ENCODE data around the gene SMIM23.

The SMIM23 gene

GRCh38 chr5:171785517-171785916, at the start of gene SMIM23:
Gene SMIM23 (plus strand): TSS chr5:171785817. CDS start chr5:171785872, 55 bp downstream.
- DNase-seq (ENCODE audit: low read depth in 2 of 2) = no peak

- DNase-seq (ENCODE audit: low read depth in 2 of 2) = no peak
Observed at GRCh38 chr5:171736976-171737891, 48.4 kb upstream of the SMIM23 start.

- DNase-seq (ENCODE audit: low read depth in 2 of 2) = no peak
Observed at GRCh38 chr5:171738501-171738900, 47.1 kb upstream of the SMIM23 start.

DNA sequence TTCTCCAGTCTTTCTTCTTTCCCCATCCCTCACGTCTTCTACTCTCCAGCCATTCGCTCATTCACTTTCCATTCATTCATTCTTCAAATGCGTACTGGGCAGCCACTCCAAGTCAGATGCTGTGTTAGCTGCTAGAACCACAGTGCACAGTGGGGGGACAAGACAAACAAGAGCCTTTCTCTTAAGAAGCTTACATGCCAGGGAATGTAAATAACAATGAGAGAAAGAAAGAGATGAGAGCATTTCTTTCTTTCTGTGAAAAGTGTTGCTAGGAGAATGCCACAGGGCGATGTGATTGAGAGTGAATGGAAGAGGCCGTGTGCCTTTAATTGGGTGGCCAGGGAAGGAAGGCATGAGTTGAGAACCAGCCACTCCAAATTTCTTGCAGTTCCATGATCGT, 46.3 kb upstream of the SMIM23 start:
- no peak for DNase-seq (ENCODE audit: low read depth in 2 of 2)

DNA sequence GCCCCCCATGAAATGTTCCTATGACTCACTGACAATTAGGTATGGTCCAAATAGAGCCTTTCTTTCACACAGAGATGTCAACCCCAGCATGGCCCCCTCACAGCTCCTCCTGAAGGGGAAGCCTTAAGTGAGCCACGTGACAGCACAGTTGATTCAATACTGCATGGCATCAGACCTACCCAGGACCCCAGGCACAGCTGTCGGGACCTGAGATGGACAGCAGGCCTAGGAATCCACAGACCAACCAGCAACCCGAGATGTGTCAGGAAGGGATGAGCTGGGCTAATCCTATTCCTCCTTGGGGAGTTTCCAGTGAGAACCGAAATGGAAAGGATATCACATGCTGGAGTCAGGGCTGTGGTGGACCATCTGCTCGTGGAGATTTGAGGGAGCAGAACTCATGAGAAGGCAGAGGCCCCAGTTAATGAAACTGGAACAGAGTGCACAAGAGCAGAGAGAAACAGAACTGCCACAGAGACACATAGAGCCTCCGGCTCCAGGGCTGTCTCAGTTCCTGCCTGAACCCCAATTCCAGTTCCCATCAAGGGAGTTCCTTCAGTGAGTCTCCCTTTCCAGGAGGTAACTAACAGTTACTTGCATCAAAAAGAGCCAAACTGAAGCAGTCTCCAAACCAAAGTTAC, 42.1 kb upstream of the SMIM23 start:
- DNase-seq (ENCODE audit: low read depth in 2 of 2) = no peak

GRCh38 chr5:171744264-171744663, 41.4 kb upstream of the SMIM23 start:
- DNase-seq (ENCODE audit: low read depth in 2 of 2) = no peak

GRCh38 chr5:171744882-171745281, 40.7 kb upstream of the SMIM23 start:
- no peak for DNase-seq (ENCODE audit: low read depth in 2 of 2)

DNA sequence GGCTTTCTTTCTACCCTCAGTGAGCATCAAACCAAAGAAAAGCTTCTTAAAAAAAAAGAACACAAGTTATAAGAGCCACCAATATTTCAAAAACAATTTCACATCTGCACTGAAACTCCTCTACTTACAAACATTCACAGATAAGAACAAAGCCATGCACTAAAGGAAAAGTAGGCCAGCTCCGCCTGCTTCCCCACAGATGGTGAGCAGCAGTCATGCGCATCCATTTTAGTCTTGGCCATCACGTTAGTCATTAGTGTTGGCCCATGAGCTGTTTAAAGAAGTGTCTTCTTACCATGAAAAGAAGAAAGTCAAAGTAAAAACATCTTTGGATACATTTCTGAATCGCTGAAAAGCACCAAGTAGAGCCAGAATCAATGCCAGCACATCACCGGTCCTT, 40.0 kb upstream of the SMIM23 start:
- no peak for DNase-seq (ENCODE audit: low read depth in 2 of 2)

DNA sequence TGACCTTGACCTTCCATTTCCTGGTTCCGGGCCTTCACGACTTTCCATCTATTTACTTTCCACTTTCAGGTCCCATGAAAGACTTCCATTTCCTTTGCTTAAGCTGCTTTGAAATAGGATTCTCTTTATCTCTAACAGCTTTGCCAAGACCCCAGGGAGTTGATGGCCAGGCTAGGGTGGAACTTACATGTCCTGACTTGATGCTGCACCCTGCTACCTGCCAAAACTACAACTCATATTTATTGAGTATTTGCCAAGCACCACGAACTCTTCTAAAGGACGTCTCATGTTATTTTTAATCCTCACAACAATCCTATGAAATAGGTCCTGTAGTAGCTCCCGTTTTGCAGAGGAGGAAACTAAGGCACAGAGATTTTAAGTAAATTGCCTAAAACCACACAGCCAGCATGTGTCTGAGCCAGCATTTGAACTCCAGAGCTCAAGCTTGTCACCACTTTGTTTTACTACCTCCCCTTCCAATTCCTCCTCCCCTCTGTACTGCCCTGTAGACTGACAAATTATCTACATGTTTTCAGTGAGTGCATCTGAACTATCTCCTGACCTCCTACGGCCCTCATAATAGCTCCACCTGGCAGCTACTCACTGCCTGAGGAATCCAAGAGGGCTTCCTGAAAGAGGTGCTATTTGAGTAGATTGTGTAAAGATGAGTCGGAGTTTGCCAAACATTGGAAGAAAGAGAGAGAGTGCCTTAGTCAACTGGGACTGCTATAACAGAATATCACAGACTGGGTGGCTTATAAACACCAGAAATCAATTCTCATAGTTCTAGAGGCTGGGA, 38.4 kb upstream of the SMIM23 start:
- DNase-seq (ENCODE audit: low read depth in 2 of 2) = no peak

DNA sequence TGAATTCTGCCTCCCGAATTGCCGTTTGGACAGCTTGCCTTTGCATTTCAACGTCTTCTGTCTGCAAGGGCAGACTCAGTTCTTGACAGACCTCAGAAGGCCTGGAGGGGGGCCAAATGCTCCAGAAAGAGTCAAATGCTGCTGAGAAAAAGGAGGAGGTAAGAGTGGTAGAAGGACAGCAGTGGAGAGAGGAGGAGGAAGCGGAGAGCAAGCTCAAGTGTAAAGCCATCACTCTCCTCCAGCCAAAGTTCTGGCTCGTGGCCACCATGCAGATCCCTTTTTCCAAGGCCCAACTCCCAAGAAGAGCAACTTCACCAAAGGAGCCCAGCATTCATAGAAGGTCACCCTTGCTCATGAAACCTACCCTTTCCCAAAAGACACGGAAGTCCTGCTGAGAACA, 36.9 kb upstream of the SMIM23 start:
- no peak for DNase-seq (ENCODE audit: low read depth in 2 of 2)

- DNase-seq (ENCODE audit: low read depth in 2 of 2) = no peak
Observed at GRCh38 chr5:171749365-171749764, 36.3 kb upstream of the SMIM23 start.

DNA sequence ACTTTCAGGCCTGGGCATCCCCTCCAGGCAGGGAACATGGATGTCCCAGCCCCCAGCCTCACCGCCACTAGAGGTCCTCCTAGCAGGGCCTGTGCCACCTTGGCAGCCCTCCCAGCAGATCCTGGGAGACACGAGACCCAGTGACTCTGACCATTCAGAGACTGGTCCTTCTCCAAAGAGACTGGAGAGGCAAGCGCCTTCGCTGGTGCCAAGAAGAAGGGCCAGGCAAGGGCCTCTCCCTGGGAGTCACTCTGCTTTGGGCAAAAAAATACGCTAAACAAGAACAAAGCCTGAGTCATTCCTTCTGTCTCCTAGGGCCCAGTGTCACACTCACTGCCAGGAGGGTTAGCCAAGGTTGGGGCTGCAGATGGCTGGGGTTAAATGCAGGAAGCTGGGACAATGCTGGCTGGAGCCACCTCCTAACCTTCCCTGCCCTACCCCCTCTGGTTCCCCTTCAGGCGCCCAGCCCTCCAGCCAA, 35.3 kb upstream of the SMIM23 start:
- DNase-seq (ENCODE audit: low read depth in 2 of 2) = no peak

DNA sequence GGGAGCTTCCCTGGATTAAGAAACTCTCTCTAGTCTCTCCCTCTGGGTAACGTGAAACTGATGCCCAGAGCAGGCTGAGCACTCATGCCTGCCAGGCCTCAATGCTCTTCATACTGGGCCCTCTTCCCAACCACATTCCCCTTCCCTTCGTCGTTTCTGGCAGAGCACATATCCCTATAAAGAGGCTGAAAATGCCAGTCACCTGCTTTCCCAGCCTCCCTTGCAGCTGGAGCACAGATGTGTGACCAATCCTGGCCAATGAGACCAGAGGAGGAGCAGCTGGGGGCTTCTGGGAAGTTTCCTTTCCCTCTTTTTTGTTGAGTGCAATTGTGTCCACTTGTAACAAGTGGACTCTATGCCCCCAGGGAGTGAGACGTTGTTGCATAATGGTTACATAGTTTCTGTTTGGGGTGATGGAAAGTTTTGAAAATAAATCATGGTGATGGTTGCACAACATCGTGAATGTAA, 30.2 kb upstream of the SMIM23 start:
- DNase-seq (ENCODE audit: low read depth in 2 of 2) = no peak

DNA sequence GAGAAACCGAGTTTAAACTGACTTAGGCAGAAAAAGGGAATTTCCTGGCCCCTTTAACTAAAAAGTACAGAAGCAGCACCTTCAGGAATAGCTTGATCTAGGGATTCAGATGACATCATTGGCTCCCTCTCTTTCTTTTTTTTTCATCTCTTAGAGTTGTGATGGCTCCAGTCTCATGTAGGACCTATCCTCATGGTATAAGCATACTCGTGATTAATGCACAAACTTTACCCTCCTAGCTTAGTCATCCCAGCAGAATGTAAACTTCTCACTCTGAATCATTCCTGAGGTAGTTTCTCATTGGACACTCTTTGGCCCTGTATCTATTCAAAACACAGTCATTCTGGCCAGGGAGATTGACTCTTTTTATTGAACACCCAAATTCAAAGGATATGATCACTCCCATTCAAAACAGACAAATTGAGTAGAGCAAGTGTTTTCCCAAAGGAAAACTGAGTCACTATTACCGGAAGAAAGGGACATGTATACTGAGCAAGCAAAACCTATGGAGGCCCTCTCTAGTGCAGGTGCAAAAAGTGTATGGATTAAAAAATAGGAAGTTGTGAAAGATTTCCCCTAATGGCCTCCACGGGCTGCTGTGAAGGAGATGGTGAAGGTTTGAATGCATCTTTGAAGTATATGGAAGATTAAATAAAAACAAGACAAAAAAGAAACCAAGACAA, 27.6 kb upstream of the SMIM23 start:
- no peak for DNase-seq (ENCODE audit: low read depth in 2 of 2)

DNA sequence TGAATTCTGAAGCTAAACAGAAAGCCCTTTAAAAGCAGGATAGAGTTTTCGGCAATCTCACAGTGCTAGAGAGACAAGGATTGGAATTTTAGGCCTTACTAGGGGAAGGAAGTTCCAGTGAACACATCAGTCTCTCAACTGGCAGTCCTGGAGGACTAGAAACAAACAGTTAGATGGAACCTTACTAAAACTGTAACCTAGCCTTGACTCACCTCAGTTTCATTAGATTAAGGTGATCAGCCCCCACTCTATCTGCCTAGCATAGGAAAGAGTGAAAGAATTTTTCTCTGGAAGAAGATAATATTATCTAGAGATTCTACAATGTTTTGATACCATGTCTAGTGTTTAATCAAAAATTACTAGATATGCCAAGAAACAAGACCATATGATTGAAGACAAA, 25.8 kb upstream of the SMIM23 start:
- no peak for DNase-seq (ENCODE audit: low read depth in 2 of 2)

DNA sequence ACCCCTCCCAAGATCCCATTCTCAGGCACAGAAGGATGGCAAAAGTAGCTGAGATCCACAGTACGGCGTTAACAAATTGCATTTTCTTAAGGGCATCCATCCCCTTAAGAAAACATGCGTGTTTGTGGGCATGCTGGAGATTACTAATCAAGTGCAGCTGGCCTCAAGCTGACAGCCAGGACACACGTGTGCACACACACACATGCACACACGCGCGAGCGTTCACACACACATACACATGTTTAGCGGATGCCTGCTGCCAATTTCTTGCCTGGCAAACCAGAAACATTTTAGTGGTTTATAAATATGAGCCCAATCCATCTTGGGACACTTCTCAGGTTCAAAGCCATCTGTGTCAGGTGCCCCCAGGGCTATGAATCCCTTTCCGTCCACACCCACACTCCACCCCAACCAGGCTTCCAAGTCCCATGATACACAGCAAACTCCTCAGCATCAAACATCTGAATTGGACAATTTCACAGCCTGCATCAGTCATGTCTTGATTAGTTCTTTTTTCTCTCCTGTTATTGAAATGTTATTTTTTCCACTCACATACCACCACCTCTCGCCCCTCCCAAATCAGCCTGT, 23.5 kb upstream of the SMIM23 start:
- no peak for DNase-seq (ENCODE audit: low read depth in 2 of 2)

DNA sequence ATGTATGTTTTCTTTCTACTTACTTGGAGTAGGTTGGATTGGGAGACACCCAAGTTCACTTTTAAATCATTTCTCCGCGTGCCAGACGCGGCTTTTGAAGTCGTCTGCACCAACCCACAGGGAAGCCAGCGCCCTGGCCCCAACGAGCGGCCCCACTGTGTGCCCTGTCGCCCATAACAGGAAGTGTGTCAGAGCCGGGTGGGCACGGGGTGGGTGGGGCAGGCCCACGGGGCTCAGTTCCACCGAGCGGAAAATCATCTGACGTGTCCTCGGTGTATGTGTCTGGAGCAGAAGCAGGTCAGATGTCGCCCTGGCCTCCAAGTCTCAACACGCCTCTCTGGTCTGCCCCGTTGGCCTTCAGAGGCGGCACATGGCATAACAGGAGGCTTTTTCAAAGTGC, 22.7 kb upstream of the SMIM23 start:
- no peak for DNase-seq (ENCODE audit: low read depth in 2 of 2)

GRCh38 chr5:171764265-171764664, 21.4 kb upstream of the SMIM23 start:
- no peak for DNase-seq (ENCODE audit: low read depth in 2 of 2)

DNA sequence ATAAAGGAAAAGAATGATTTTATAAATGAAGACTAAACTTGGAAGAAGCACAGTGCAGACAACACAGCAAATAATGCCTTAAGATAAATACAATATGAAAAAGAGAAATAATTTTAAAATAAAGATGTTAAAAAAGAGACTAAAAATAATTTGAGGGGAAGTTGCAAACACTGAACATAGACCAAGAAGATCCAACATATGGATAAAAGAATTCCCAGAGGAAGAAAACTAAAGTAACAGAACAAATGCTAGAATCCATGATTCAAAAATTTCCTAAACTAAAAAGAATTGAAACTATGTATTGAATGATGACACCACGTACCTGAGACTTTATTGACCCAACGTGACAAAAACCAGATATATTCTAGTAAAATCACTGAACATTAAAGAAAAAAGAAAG, 18.7 kb upstream of the SMIM23 start:
- no peak for DNase-seq (ENCODE audit: low read depth in 2 of 2)

DNA sequence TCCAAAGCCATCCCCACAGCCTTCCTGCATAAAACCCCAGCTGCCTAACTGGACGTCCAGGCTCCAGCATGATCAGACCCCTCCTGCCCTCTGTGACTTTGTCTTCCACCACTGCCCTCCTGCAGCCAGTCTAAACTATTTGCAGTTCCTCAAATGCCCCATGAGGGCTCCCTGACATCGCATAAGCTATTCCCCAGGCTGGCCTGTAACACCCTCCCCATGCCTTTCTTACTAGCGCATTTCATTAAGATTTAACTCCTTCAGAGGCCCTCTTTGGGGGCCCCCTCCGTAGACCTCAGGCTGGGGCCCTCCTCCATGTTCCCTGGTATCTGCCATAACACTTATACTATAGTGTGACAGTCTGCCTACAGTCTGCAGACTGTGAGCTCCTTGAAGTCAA, 15.5 kb upstream of the SMIM23 start:
- DNase-seq (ENCODE audit: low read depth in 2 of 2) = no peak

- DNase-seq (ENCODE audit: low read depth in 2 of 2) = no peak
Observed at GRCh38 chr5:171771856-171772255, 13.8 kb upstream of the SMIM23 start.

Data from stimulated activated CD4-positive, alpha-beta T cell treated with anti-CD3 and anti-CD28 coated beads, Interleukin-4, amount 100 ng/mL, for 48 hours (primary cell).